Type B pancreatic cell (in vitro differentiated cells): ENCODE measurements around the gene SHF. TPM values are rescaled to one million over a fixed set of nuclear protein-coding genes. Genes with fewer than 3 reads are reported as not detected.

ENCODE experiments used
- DNase-seq: peaks from one replicate; pipeline ENCODE4 v3.0.0; 2021; ENCODE audit warnings: mixed read lengths; ENCODE audit not compliant: unreplicated experiment; ENCODE audit errors: extremely low spot score
- H3K27ac Mint-ChIP-seq: 2 replicates; pipeline ENCODE4 v1.8.0; 2021; ENCODE audit warnings: mild to moderate bottlenecking, mixed read lengths
- H3K27me3 Mint-ChIP-seq: 2 replicates; pipeline ENCODE4 v1.8.0; 2021; ENCODE audit warnings: mixed read lengths
- H3K36me3 Mint-ChIP-seq: 2 replicates; pipeline ENCODE4 v1.8.0; 2021; ENCODE audit warnings: mixed read lengths
- H3K4me1 Mint-ChIP-seq: one replicate; pipeline ENCODE4 v1.8.0; 2021; ENCODE audit warnings: mixed read lengths; ENCODE audit not compliant: unreplicated experiment
- H3K4me3 Mint-ChIP-seq: 2 replicates; pipeline ENCODE4 v1.8.0; 2021; ENCODE audit warnings: mild to moderate bottlenecking, mixed read lengths
- H3K9me3 Mint-ChIP-seq: 2 replicates; pipeline ENCODE4 v1.8.0; 2021; ENCODE audit warnings: mixed read lengths
- total RNA-seq: library from RNA; stranded (reverse); gene quantifications from 2 replicates; pipeline ENCODE4 v1.2.1, GENCODE V29; 2021; ENCODE audit warnings: low replicate concordance
- TF ChIP-seq, protein P1 (sequence below): fragments of 200-600 bp; sonication (generic); conservative IDR thresholded peaks from 2 replicates; pipeline ENCODE4 v1.5.0; 2021; ENCODE audit warnings: antibody characterized with exemption, mild to moderate bottlenecking

SHF gene
- total RNA-seq, 1 donor from 2014 or later, result 29.0 TPM

DNA sequence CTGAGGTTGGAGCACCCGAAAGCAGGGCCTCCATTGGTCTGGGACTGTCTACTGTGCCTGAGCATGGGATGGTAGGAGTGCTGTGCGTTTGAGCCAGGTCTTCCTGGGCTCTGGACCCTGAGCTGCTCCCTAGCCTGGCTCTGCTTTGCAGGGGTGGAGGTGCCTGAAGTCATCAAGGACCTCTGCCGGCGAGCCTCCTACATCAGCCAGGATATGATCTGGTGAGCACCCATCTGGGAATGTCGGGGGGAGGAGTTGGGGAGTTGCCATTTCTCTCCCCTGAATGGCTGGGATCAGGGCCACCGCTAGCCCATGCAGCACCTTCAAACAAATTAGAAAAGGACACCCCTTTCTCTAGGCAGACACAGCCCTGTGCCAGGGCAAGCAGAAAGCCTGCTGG, 37.3 kb downstream of the SHF start:
- H3K27ac Mint-ChIP-seq, result no peak overlapping the region
- H3K36me3 Mint-ChIP-seq, result no peaks in the 10 kb centered on the region
- no peak overlapping the region for H3K4me3 Mint-ChIP-seq
- DNase-seq, result no peak
- TF ChIP-seq, protein P1, sequence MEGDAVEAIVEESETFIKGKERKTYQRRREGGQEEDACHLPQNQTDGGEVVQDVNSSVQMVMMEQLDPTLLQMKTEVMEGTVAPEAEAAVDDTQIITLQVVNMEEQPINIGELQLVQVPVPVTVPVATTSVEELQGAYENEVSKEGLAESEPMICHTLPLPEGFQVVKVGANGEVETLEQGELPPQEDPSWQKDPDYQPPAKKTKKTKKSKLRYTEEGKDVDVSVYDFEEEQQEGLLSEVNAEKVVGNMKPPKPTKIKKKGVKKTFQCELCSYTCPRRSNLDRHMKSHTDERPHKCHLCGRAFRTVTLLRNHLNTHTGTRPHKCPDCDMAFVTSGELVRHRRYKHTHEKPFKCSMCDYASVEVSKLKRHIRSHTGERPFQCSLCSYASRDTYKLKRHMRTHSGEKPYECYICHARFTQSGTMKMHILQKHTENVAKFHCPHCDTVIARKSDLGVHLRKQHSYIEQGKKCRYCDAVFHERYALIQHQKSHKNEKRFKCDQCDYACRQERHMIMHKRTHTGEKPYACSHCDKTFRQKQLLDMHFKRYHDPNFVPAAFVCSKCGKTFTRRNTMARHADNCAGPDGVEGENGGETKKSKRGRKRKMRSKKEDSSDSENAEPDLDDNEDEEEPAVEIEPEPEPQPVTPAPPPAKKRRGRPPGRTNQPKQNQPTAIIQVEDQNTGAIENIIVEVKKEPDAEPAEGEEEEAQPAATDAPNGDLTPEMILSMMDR, result no peak
- H3K27me3 Mint-ChIP-seq, result no peaks in the 10 kb centered on the region
- peaks cover 10% of the 10 kb centered on the region for H3K4me1 Mint-ChIP-seq
- H3K9me3 Mint-ChIP-seq, result no peaks in the 10 kb centered on the region

DNA sequence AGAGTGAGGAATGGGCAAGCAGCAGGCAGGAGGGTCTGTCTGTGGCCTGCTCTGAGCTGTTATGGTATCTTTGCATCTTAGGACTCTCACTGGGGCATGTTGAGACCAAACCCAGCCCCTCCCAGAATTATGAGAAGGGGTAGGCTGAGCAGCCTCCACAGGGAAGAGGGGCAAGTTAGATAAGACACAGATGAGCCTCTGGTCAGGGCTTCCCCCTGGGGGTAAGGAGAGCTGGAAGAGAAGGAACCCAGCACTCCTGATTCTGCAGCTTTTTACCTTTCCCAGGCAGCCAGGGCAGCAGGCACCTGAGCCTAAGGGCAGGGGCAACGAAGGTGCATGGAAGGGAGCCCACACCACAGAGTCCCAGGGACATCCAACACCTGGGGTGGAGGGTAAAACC, 38.7 kb downstream of the SHF start:
- no peak for DNase-seq
- Mint-ChIP-seq H3K4me3 (no peak overlapping the region), H3K27ac (peak overlapping the region; percentile 81), H3K9me3 (no peaks in the 10 kb centered on the region), H3K4me1 (peaks cover 14% of the 10 kb centered on the region), H3K27me3 (no peaks in the 10 kb centered on the region), H3K36me3 (no peaks in the 10 kb centered on the region)
- TF ChIP-seq, protein P1, result no peak

DNA sequence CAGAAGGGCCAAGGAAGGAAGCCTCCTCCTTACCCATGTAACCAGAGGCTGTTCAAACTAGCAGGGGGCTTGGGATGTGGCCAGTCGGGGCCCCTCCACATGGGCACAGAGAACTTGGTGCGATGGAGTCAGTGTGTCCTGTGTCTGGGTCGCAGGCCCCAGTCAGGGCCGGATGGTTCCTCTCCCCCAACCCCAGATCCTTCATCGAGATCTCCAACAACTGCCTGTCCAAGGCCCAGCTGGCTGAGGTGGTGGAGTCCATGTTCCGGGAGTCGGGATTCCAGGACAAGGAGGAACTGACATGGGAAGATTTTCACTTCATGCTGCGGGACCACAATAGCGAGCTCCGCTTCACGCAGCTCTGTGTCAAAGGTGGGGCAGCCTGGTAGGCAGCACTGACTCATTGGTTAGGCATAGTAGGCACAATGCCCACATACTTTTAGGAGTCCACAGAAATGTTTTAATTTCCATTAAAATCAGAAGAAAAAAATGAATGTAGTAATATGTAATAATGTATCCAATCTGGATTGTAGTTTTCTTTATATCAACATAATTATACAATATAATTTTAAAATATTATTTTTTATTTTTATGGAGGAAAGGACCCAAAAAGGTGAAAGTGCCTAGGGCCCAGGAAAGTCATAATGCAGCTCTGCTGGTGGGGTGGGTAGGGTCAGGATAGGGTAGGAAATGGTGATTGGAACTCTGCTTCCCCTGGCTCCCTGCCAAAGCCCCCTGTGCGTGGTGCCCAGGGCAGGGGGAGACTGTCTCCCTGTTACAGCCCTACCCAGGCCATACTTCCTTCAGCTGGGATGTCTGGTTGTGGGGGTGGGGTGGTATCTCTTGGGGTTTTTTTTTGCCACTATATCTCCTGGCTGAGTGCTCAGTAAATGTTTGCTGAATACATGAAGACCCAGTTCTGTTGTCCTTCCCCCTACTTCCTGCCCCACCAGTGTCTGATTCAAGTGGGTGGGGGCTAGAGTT, 39.4 kb downstream of the SHF start:
- peak overlapping the region; percentile 81 for H3K27ac Mint-ChIP-seq

DNA sequence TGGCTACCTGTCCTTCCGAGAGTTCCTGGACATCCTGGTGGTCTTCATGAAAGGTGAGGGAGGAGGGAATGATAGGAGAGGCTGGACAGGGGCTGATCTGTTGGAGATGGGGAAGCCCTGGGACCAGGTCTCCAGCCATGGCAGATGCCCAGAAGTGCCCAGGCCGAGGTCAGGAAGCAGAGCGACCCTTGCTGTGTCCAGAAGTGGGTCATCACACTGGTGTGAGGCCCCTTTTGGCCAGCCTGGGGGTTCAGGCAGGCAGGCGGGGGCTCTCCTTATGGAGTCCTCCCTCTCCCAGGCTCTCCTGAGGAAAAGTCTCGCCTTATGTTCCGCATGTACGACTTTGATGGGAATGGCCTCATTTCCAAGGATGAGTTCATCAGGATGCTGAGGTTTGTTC, 40.2 kb downstream of the SHF start:
- no peaks in the 10 kb centered on the region for H3K9me3 Mint-ChIP-seq
- no peak overlapping the region for H3K4me3 Mint-ChIP-seq
- H3K36me3 Mint-ChIP-seq, result no peaks in the 10 kb centered on the region
- no peak overlapping the region for H3K27ac Mint-ChIP-seq
- no peaks in the 10 kb centered on the region for H3K27me3 Mint-ChIP-seq
- no peak for DNase-seq
- TF ChIP-seq, protein P1, result no peak
- peaks cover 14% of the 10 kb centered on the region for H3K4me1 Mint-ChIP-seq

More for the DNA sequence above, 39.4 kb downstream of the SHF start:
- H3K27me3 Mint-ChIP-seq, result no peaks in the 10 kb centered on the region
- H3K4me1 Mint-ChIP-seq, result peaks cover 14% of the 10 kb centered on the region
- H3K4me3 Mint-ChIP-seq, result no peak overlapping the region
- H3K9me3 Mint-ChIP-seq, result no peaks in the 10 kb centered on the region
- no peaks in the 10 kb centered on the region for H3K36me3 Mint-ChIP-seq
- TF ChIP-seq, protein P1, result no peak
- no peak for DNase-seq

DNA sequence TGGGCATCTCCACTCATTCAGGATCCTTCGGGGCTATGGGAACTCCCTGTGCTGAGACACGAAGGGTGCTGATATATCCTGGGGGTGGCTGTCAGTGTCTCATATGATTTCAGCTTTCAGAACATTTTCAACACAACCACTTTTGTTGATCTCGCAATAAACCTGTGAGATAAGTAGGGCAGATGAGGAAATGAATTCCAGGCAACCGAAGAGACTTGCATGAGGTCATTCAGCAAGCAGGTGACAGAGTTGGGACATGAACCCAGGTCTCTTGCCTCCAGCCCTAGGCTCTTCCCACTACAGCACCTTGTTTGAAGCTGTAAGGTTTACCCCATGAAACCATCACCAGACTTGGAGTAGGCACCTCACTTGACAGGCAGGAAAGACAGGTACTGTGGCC, 41.4 kb downstream of the SHF start:
- H3K36me3 Mint-ChIP-seq, result no peaks in the 10 kb centered on the region
- peak overlapping the region; percentile 87 for H3K27ac Mint-ChIP-seq
- H3K4me1 Mint-ChIP-seq, result peaks cover 14% of the 10 kb centered on the region
- H3K9me3 Mint-ChIP-seq, result no peaks in the 10 kb centered on the region
- H3K4me3 Mint-ChIP-seq, result no peak overlapping the region
- TF ChIP-seq, protein P1, result no peak
- DNase-seq, result no peak
- no peaks in the 10 kb centered on the region for H3K27me3 Mint-ChIP-seq
